Astrocyte (in vitro differentiated cells and primary cell): Measurements from ENCODE around the gene RCAN2. TPM values are rescaled to one million over a fixed set of nuclear protein-coding genes. Genes with fewer than 3 reads are reported as not detected.

Experiments
- DNase-seq: peaks from one replicate; pipeline ENCODE4 v3.0.0-alpha.2; 2010; ENCODE audit warnings: low read depth
- FAIRE-seq: peaks from 2 replicates; lab custom pipeline; 2011; peaks lifted over from hg19 to GRCh38; lab: Jason Lieb, UNC
- H2AFZ ChIP-seq: 2 replicates; pipeline ENCODE4 v1.6.0; 2012; ENCODE audit warnings: low read depth, low read length, inconsistent platforms
- H3K27ac ChIP-seq: 2 replicates; pipeline ENCODE4 v1.5.1; 2011; ENCODE audit warnings: low read depth, low read length, inconsistent platforms
- H3K27me3 ChIP-seq: 2 replicates; pipeline ENCODE4 v1.6.0; 2011; ENCODE audit warnings: low read length, inconsistent platforms; ENCODE audit not compliant: insufficient read depth
- H3K36me3 ChIP-seq: 2 replicates; pipeline ENCODE4 v1.5.1; 2011; ENCODE audit warnings: low read length, inconsistent platforms; ENCODE audit not compliant: insufficient read depth
- H3K4me1 ChIP-seq: 2 replicates; pipeline ENCODE4 v1.5.1; 2011; ENCODE audit warnings: low read length, inconsistent platforms; ENCODE audit not compliant: insufficient read depth
- H3K4me2 ChIP-seq: 2 replicates; pipeline ENCODE4 v1.6.0; 2012; ENCODE audit warnings: low read length, inconsistent platforms
- H3K4me3 ChIP-seq: 2 replicates; pipeline ENCODE4 v1.5.1; 2011; ENCODE audit warnings: low read depth, mild to moderate bottlenecking, low read length, inconsistent platforms; ENCODE audit not compliant: insufficient read depth
- H3K79me2 ChIP-seq: 2 replicates; pipeline ENCODE4 v1.6.0; 2012; ENCODE audit warnings: mild to moderate bottlenecking, low read length, inconsistent platforms; ENCODE audit not compliant: insufficient read depth
- H3K9ac ChIP-seq: 2 replicates; pipeline ENCODE4 v1.6.0; 2012; ENCODE audit warnings: mild to moderate bottlenecking, low read length, inconsistent platforms
- H3K9me3 ChIP-seq: 2 replicates; pipeline ENCODE4 v1.5.1; 2012; ENCODE audit warnings: low read depth, mild to moderate bottlenecking, low read length, inconsistent platforms; ENCODE audit not compliant: insufficient read depth
- H4K20me1 ChIP-seq: 2 replicates; pipeline ENCODE4 v1.6.0; 2012; ENCODE audit warnings: low read length, inconsistent platforms; ENCODE audit not compliant: insufficient read depth
- H3K27ac Mint-ChIP-seq: one replicate; pipeline ENCODE4 v1.8.0; 2021; ENCODE audit warnings: mild to moderate bottlenecking, mixed read lengths; ENCODE audit not compliant: unreplicated experiment
- H3K27me3 Mint-ChIP-seq: one replicate; pipeline ENCODE4 v1.8.0; 2021; ENCODE audit warnings: low read depth, mixed read lengths; ENCODE audit not compliant: unreplicated experiment
- H3K36me3 Mint-ChIP-seq: one replicate; pipeline ENCODE4 v1.8.0; 2021; ENCODE audit warnings: low read depth, mixed read lengths; ENCODE audit not compliant: unreplicated experiment
- H3K4me1 Mint-ChIP-seq: one replicate; pipeline ENCODE4 v1.8.0; 2021; ENCODE audit warnings: low read depth, mixed read lengths; ENCODE audit not compliant: unreplicated experiment
- H3K4me3 Mint-ChIP-seq: one replicate; pipeline ENCODE4 v1.8.0; 2021; ENCODE audit warnings: mild to moderate bottlenecking, moderate library complexity, mixed read lengths; ENCODE audit not compliant: unreplicated experiment
- H3K9me3 Mint-ChIP-seq: one replicate; pipeline ENCODE4 v1.8.0; 2021; ENCODE audit warnings: mild to moderate bottlenecking, mixed read lengths; ENCODE audit not compliant: unreplicated experiment
- CTCF ChIP-seq: IDR thresholded peaks from 2 replicates; pipeline ENCODE4 v1.5.1; 2011; ENCODE audit warnings: low read depth, mild to moderate bottlenecking, inconsistent platforms, low read length, moderate library complexity; ENCODE audit not compliant: insufficient read depth
- EZH2 ChIP-seq: IDR thresholded peaks from 2 replicates; pipeline ENCODE4 v1.6.1; 2012; ENCODE audit warnings: mild to moderate bottlenecking, low read length, inconsistent platforms; ENCODE audit not compliant: insufficient read depth
- total RNA-seq: library from RNA; stranded (reverse); gene quantifications from 2 replicates; pipeline ENCODE4 v1.2.1, GENCODE V29; 2021

RCAN2 gene
- total RNA-seq, 1 donor from 2014 or later = 10.6 TPM

DNA sequence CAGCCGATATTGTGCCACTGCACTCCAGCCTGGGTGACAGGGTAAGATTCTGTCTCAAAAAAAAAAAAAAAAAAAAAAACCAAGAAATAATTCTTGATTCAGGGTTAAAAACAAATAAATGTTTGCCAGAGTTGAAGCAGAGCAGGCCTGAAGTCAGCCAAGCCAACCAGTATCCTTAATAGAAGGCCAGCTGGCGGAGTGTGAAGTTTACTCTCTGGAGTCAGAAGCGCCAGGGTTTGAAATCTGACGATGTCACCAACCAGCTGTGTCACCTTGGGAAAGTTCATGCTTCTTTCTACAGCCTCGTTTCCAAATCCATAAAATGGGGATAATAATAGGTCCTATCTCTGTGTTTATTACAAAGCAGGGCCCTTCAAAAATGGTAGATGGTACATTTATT lies 247.5 kb downstream of the RCAN2 start:
- Histone ChIP-seq H3K9me3 (no peaks in the 10 kb centered on the region), H2AFZ (no peak overlapping the region), H3K79me2 (no peaks in the 10 kb centered on the region), H3K9ac (no peak overlapping the region), H3K27me3 (no peaks in the 10 kb centered on the region), H3K4me1 (no peaks in the 10 kb centered on the region), H3K4me3 (no peak overlapping the region), H3K4me2 (no peak overlapping the region), H3K36me3 (no peaks in the 10 kb centered on the region), H4K20me1 (no peaks in the 10 kb centered on the region), H3K27ac (no peak overlapping the region)
- H3K9me3 Mint-ChIP-seq = peaks cover 2% of the 10 kb centered on the region
- no peaks in the 10 kb centered on the region for H3K4me1 Mint-ChIP-seq
- H3K36me3 Mint-ChIP-seq = no peaks in the 10 kb centered on the region
- no peaks in the 10 kb centered on the region for H3K27me3 Mint-ChIP-seq
- TF ChIP-seq CTCF (no peak), EZH2 (no peak)
- no peak overlapping the region for H3K4me3 Mint-ChIP-seq
- no peak for FAIRE-seq
- no peak overlapping the region for H3K27ac Mint-ChIP-seq
- no peak for DNase-seq

DNA sequence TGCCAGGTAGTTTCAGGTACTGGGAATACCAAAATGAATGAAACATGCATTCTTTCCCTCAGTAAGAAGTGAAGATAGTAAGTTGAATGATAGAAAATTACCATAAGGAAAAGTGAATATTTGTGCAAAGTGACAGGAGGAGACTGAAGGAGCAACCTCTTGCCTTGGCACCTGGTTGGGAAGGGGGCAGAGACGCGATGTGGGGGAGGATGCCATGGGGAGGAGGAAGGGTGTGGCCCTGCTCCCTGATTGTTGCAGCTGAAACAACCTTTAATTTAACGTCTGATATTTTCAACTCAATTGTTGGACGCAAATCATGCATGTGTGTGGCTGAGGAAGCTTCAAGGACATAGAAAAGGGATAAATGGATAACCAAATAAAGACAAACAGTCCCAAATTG lies 248.3 kb downstream of the RCAN2 start:
- no peak for FAIRE-seq
- no peaks in the 10 kb centered on the region for H3K36me3 ChIP-seq
- Mint-ChIP-seq H3K9me3 (peaks cover 2% of the 10 kb centered on the region), H3K27ac (no peak overlapping the region), H3K36me3 (no peaks in the 10 kb centered on the region), H3K27me3 (no peaks in the 10 kb centered on the region), H3K4me3 (no peak overlapping the region), H3K4me1 (no peaks in the 10 kb centered on the region)
- H4K20me1 ChIP-seq = no peaks in the 10 kb centered on the region
- no peak overlapping the region for H3K9ac ChIP-seq
- no peak overlapping the region for H3K27ac ChIP-seq
- no peak overlapping the region for H2AFZ ChIP-seq
- H3K4me1 ChIP-seq = no peaks in the 10 kb centered on the region
- DNase-seq = no peak
- H3K4me2 ChIP-seq = no peak overlapping the region
- H3K4me3 ChIP-seq = no peak overlapping the region
- H3K79me2 ChIP-seq = no peaks in the 10 kb centered on the region
- no peak for TF ChIP-seq CTCF
- TF ChIP-seq EZH2 = no peak
- no peaks in the 10 kb centered on the region for H3K27me3 ChIP-seq
- no peaks in the 10 kb centered on the region for H3K9me3 ChIP-seq

DNA sequence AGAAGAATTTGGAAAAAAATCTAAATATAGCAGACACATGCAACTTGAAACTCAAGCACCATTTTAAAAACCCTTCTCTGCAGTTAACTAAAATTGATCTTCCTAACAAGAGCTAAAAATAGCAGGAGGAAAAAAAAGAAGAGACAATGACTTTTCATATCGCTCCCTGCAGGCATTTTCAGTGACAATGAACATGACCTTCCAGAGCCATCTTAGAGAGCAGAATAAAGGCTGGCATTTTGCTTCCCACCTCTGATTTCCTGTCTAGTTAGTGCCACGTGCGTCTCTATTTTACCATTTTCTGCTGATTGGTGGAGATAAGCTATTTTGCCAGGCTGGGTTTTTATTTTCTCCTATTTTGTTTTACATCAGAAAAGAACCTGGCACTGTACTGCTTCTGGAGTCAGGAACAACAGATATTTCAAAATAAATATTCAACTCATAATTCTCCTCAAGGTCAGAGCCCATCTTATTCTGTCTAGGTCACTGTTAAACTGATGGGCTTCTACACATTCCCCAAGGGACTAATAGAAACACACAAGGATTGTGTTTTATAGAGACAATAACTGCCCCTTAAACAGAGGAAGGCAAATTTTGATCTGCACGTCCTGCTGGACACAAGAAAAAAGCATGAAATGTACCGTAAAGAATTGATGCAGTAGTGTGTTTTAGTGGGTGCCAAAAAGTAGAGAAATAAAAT lies 250.2 kb downstream of the RCAN2 start:
- Mint-ChIP-seq H3K27ac (no peak overlapping the region), H3K4me1 (no peaks in the 10 kb centered on the region), H3K36me3 (no peaks in the 10 kb centered on the region), H3K4me3 (no peak overlapping the region), H3K9me3 (no peaks in the 10 kb centered on the region), H3K27me3 (no peaks in the 10 kb centered on the region)
- Histone ChIP-seq H3K4me3 (no peak overlapping the region), H3K4me2 (no peak overlapping the region), H3K79me2 (no peaks in the 10 kb centered on the region), H4K20me1 (no peaks in the 10 kb centered on the region), H3K9me3 (no peaks in the 10 kb centered on the region), H3K4me1 (no peaks in the 10 kb centered on the region), H3K27ac (no peak overlapping the region), H2AFZ (no peak overlapping the region), H3K9ac (no peak overlapping the region), H3K36me3 (no peaks in the 10 kb centered on the region), H3K27me3 (no peaks in the 10 kb centered on the region)
- FAIRE-seq (no peak), DNase-seq (no peak)
- TF ChIP-seq EZH2 (no peak), CTCF (no peak)
